Measurements from ENCODE around the gene SYNGAP1. TPM values are rescaled to one million over a fixed set of nuclear protein-coding genes. Genes with fewer than 3 reads are reported as not detected.

The SYNGAP1 gene
- total RNA-seq, 1 donor from 2014 or later: 3.3 TPM

DNA sequence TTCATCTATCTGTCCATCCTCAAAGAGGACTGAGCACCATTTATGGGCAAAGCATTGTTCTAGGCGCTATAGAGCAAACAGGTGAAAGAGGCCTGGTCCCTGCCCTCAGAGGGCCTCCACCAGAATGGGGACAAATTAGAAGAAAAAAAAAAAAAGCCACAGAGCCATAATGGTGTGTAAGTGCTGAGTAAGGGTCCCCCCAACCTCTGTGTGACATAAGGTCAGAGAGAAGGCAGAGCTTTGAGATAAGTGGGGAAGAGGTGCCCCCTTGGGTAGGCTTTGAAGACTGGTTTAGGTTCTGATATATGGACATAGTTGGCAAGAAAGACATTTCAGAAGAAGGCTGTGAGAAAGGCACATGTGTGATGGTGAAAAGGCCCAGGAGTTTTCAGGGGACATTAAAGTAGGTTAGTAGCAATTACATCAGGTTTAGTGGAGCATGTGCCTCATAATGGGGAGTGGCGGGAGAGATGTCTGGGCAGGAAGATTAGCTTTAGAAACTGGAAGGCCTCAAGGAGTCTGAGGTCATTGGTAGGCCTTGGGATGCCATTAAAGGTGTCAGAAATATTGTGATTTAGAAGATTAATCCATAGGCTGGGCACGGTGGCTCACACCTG, 19.2 kb downstream of the SYNGAP1 start:
- Histone ChIP-seq H3K4me3 (ENCODE audit: low read depth, low read length) (no peak overlapping the region), H3K27me3 (ENCODE audit: control insufficient read depth, insufficient read depth, low read length) (no peaks in the 10 kb centered on the region), H3K36me3 (ENCODE audit: control insufficient read depth, insufficient read depth, low read length) (peaks cover 1% of the 10 kb centered on the region)
- DNase-seq (ENCODE audit: low read depth): no peak
- TF ChIP-seq, protein P1, sequence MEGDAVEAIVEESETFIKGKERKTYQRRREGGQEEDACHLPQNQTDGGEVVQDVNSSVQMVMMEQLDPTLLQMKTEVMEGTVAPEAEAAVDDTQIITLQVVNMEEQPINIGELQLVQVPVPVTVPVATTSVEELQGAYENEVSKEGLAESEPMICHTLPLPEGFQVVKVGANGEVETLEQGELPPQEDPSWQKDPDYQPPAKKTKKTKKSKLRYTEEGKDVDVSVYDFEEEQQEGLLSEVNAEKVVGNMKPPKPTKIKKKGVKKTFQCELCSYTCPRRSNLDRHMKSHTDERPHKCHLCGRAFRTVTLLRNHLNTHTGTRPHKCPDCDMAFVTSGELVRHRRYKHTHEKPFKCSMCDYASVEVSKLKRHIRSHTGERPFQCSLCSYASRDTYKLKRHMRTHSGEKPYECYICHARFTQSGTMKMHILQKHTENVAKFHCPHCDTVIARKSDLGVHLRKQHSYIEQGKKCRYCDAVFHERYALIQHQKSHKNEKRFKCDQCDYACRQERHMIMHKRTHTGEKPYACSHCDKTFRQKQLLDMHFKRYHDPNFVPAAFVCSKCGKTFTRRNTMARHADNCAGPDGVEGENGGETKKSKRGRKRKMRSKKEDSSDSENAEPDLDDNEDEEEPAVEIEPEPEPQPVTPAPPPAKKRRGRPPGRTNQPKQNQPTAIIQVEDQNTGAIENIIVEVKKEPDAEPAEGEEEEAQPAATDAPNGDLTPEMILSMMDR (IDR thresholded peaks at IDR 0.05; ENCODE audit: insufficient read depth, low read length, poor library complexity, severe bottlenecking): no peak

DNA sequence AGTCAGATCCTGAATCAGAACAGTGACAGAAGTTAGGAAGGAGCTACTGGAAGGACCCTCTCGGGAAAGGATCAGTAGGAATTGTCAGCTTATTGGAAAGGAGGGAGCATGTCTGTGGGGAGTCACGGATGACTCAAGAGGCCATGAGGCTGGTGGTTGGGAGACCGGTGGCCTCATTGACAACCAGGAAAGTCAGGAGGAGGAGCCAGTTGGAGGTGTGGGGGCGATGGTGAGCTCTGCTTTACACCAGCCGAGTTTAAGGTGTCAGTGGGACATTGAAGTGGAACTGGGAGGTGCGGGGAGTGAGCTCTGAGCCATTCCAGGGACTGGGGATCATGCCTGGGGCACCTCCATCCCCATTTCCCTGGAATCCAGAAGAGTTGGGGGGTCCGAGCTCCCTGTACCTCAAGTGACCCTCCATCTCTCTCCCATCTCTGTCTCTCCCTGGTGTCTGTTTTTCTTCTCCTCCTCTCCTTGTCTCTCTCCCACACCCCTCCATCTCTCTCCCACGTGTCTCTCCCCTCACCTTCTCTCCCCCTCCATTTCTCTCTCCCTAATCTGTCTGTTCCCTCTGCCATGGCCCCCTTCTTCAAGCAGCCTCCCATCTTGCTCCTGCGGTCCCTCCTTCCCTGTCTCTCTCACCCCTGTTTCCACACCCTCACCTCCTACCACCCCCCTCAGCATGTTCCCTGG, 20.2 kb downstream of the SYNGAP1 start:
- TF ChIP-seq, protein P1 (IDR thresholded peaks at IDR 0.05; ENCODE audit: insufficient read depth, low read length, poor library complexity, severe bottlenecking): no peak
- no peaks in the 10 kb centered on the region for H3K27me3 ChIP-seq (ENCODE audit: control insufficient read depth, insufficient read depth, low read length)
- H3K36me3 ChIP-seq (ENCODE audit: control insufficient read depth, insufficient read depth, low read length): peaks cover 2% of the 10 kb centered on the region
- no peak overlapping the region for H3K4me3 ChIP-seq (ENCODE audit: low read depth, low read length)
- DNase-seq (ENCODE audit: low read depth): no peak

DNA sequence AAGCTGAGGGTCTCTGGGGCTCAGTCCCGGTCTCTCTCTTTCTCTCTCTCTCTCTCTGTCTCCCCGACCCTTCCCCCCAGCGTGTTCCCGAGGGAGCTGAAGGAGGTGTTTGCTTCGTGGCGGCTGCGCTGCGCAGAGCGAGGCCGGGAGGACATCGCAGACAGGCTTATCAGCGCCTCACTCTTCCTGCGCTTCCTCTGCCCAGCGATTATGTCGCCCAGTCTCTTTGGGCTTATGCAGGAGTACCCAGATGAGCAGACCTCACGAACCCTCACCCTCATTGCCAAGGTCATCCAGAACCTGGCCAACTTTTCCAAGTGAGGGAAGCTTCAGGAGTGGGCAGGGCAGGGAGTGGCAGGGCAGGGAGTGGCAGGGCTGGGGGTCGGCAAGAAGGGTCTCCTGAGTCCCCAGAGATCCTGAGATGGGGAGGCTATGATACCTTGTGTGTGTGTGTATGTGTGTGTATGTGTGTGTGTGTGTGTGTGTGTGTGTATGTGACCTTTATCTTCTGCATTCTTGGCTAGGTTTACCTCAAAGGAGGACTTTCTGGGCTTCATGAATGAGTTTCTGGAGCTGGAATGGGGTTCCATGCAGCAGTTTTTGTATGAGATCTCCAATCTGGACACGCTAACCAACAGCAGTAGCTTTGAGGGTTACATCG, 20.9 kb downstream of the SYNGAP1 start:
- TF ChIP-seq, protein P1 (IDR thresholded peaks at IDR 0.05; ENCODE audit: insufficient read depth, low read length, poor library complexity, severe bottlenecking): no peak
- no peak overlapping the region for H3K4me3 ChIP-seq (ENCODE audit: low read depth, low read length)
- peaks cover 2% of the 10 kb centered on the region for H3K36me3 ChIP-seq (ENCODE audit: control insufficient read depth, insufficient read depth, low read length)
- DNase-seq (ENCODE audit: low read depth): no peak
- no peaks in the 10 kb centered on the region for H3K27me3 ChIP-seq (ENCODE audit: control insufficient read depth, insufficient read depth, low read length)

DNA sequence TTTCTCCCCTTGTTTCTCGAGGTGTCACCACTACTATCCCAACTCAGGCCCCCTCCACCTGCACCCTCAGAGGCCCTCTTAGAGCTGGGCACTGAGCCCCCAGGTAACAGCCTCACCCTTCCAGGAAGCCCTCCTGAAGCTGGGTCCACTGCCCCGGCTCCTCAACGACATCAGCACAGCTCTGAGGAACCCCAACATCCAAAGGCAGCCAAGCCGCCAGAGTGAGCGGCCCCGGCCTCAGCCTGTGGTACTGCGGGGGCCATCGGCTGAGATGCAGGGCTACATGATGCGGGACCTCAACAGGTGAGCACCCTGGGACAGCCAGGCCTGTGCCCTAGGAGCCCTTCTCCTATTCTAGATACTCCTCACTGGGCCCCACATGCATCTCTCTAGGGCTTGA, 21.6 kb downstream of the SYNGAP1 start:
- TF ChIP-seq, protein P1 (IDR thresholded peaks at IDR 0.05; ENCODE audit: insufficient read depth, low read length, poor library complexity, severe bottlenecking): no peak
- no peak for DNase-seq (ENCODE audit: low read depth)
- Histone ChIP-seq H3K27me3 (ENCODE audit: control insufficient read depth, insufficient read depth, low read length) (no peaks in the 10 kb centered on the region), H3K36me3 (ENCODE audit: control insufficient read depth, insufficient read depth, low read length) (peaks cover 2% of the 10 kb centered on the region), H3K4me3 (ENCODE audit: low read depth, low read length) (no peak overlapping the region)

DNA sequence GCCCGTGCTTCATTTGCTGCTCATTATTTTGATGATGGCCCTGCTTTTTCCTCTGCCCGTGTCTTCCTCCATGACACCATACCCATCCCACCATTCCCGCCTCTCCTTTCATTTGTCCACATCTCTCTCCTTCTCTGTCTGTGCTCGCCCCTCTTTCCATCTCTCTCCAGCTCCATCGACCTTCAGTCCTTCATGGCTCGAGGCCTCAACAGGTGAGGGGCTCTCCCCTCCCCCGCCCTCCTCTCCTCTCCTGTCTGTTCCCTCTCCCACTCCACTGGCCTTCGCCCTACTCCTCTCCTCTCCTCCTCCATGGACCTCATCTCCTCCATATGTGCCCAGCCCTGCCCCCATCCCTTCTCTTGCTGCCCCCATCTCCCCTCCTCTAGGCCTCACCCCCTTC, 22.4 kb downstream of the SYNGAP1 start:
- DNase-seq (ENCODE audit: low read depth): no peak
- TF ChIP-seq, protein P1 (IDR thresholded peaks at IDR 0.05; ENCODE audit: insufficient read depth, low read length, poor library complexity, severe bottlenecking): no peak
- no peak overlapping the region for H3K4me3 ChIP-seq (ENCODE audit: low read depth, low read length)
- peaks cover 2% of the 10 kb centered on the region for H3K36me3 ChIP-seq (ENCODE audit: control insufficient read depth, insufficient read depth, low read length)
- no peaks in the 10 kb centered on the region for H3K27me3 ChIP-seq (ENCODE audit: control insufficient read depth, insufficient read depth, low read length)
